Epithelial cell of esophagus (primary cell): ENCODE measurements around the gene ZFAND5.

Experiments used
- DNase-seq: peaks from one replicate; pipeline ENCODE4 v3.0.0; 2010; ENCODE audit warnings: low read depth
- H3K4me3 ChIP-seq: 2 replicates; pipeline ENCODE4 v1.5.1; 2011; ENCODE audit warnings: mild to moderate bottlenecking, low read length, control low read depth
- CTCF ChIP-seq: IDR thresholded peaks from 2 replicates; pipeline ENCODE4 v1.5.1; 2011; ENCODE audit warnings: low read depth, mild to moderate bottlenecking, low read length, control low read depth, inconsistent platforms; ENCODE audit not compliant: insufficient read depth; ENCODE audit errors: missing control alignments

Gene ZFAND5

DNA sequence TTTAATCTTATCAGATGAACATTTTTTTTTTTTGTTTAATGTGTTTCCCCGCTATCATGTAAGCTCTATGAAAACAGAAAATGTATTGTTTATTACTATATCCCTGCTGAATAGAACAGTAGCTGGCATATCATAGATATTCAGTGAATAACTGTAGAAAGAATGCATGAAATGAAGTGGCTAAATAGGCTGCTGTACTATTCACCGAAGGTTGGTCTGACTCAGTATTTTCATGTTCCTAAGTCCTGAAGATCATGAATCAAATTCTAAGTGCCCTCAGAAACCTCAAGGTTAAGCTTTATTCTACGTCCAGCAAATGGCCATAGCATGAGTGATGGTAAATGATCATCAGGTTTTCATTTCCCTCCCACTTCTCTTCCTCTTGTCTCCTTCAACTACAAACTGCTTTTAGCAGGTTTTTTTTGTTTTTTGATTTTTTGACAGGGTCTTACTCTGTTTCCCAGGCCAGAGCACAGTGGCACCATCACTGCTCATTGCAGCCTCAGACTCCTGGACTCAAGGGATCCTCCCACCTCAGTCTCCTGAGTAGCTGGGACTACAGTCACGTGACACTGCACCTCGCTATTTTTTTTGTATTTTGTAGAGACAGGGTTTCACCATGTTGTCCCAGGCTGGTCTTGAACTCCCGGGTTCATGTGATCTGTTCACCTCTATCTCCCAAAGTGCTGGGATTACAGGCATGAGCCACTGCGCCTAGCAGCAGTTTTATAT, 19.1 kb upstream of the ZFAND5 start:
- peak; percentile 72 for DNase-seq
- no peak overlapping the region for H3K4me3 ChIP-seq
- no peak for TF ChIP-seq CTCF

DNA sequence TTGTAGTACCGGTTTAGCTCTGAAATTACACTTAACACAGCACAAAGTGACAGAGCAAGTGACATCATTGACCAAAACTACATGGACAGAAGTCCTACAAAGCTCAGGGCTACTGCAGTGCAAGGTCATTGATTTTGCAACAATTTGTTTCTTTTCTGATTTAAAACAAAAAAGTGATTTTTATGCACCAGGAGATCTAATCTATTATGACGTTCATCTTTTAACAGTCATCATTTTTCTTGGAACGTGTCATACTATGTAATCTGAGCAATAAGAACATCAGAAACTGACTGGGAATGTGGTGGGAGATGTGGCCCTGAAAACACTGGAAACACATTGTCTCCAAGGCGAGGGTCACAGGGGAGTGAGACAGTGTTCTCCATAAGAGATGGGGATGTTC, 17.4 kb upstream of the ZFAND5 start:
- DNase-seq = no peak
- H3K4me3 ChIP-seq = no peak overlapping the region
- no peak for TF ChIP-seq CTCF

- TF ChIP-seq CTCF = no peak
- no peak for DNase-seq
- no peak overlapping the region for H3K4me3 ChIP-seq
Observed at GRCh38 chr9:72377041-72377440, 12.0 kb upstream of the ZFAND5 start.

DNA sequence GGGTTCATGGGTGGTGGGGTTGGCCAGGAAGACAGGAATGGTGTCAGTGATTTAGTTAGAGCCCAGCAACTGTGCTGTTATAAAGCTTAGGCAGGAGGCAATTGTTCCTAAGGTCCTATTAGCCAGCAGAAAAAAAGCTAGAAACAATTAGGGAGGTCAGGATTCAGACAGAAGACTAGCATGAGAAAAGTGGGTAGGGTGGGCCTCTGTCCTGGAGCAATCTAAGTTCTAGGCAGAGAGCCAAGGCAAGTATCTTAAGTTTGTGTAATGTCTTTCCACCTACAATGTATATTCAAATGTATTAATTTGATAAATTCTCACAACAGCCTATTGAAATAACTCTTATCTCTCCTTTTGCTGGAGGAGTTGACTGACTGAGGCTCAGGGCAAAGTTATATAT, 6.1 kb upstream of the ZFAND5 start:
- H3K4me3 ChIP-seq = no peak overlapping the region
- TF ChIP-seq CTCF = no peak
- no peak for DNase-seq

DNA sequence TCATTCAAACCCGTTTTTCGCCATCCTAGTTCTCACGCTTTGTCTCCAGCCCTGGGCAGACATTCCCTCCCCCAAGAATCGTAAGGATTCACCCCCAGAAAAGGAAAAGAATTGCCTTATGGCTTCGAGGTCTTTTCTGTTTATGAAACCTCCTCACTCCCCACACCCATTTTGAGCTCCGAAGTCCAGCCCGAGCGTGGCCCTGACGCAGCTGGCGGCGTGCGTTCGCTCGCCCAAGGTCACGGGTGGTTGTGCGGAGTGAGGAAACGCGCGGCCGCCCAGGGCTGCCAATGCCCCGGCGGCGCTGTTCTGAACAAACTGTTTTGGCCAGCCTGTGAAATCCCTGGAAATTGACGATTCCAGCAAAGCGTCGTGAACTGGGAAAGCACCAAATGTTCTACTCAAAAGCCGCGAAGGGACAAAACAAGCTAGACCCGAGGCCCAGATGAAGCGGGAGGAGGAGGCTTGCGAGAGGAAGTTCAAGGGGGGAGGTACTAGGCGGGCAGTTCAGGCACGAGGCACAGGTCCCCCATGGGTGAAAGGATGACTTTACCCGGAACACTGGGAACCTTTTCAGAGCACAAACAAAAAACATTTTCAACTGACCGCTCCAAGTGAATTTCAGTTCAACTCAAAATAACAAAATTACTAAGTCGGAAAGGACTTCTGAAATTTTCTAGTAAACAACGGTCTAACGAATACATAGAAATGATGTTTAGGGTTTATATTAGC, 683 bp upstream of the ZFAND5 start:
- no peak for DNase-seq
- H3K4me3 ChIP-seq = peak overlapping the region; percentile 61
- TF ChIP-seq CTCF = no peak

- peak; percentile 61 for DNase-seq
- TF ChIP-seq CTCF = no peak
- peak overlapping the region; percentile 64 for H3K4me3 ChIP-seq
Observed at GRCh38 chr9:72363908-72364678, 915 bp downstream of the ZFAND5 start.
